ENCODE measurements around the gene CZIB. TPM values are rescaled to one million over a fixed set of nuclear protein-coding genes. Genes with fewer than 3 reads are reported as not detected.

CZIB gene
- total and polyA plus RNA-seq, 2 of the 8 experiments (the other 6 are each of a cell fraction or from before 2014, with no cell fraction given): 46.5 to 48.0 TPM

GRCh38 chr1:53206735-53207379 is 13.6 kb downstream of the CZIB start:
- Histone ChIP-seq H2BK5ac (ENCODE audit: low read depth, low read length) (no peak overlapping the region), H4K20me1 (replicated peaks in 1 of 2; ENCODE audit: control insufficient read depth in 1 of 2, insufficient read depth in 2 of 2, low read length in 2 of 2) (peaks cover 0 to 5% of the 10 kb centered on the region in 2 experiments), H3K23ac (ENCODE audit: insufficient read length) (no peak overlapping the region), H3K36me3 (ENCODE audit: control insufficient read depth in 2 of 4, insufficient read depth in 4 of 4, low read length in 3 of 4) (peaks cover 5 to 90% (median 46%) of the 10 kb centered on the region in 4 experiments; a peak in 6 of 8 replicates), H2BK12ac (ENCODE audit: low read depth, low read length) (no peak overlapping the region), H3K27ac (ENCODE audit: low read depth, low read length) (no peak overlapping the region), H3K9ac (replicated peaks in 1 of 4; ENCODE audit: extremely low read depth in 1 of 4, low read depth in 3 of 4, low read length in 3 of 4) (no peak overlapping the region), H3K18ac (ENCODE audit: extremely low read depth, low read length) (no peak overlapping the region), H4K5ac (ENCODE audit: insufficient read length, low read depth, low read length) (no peak overlapping the region), H3K79me2 (ENCODE audit: control insufficient read depth in 1 of 2, insufficient read depth in 2 of 2, low read length in 2 of 2) (no peaks in the 10 kb centered on the region), H3K27me3 (replicated peaks in 1 of 4; ENCODE audit: control insufficient read depth in 3 of 4, extremely low read depth in 1 of 4, insufficient read depth in 3 of 4, low read length in 3 of 4) (no peaks in the 10 kb centered on the region), H3K4me3 (ENCODE audit: extremely low read depth in 1 of 4, insufficient read depth in 2 of 4, low read depth in 3 of 4, low read length in 4 of 4) (no peak overlapping the region), H2AFZ (ENCODE audit: low read length) (no peak overlapping the region), H3K9me3 (ENCODE audit: insufficient read depth in 2 of 2, low read depth in 1 of 2, low read length in 1 of 2) (peaks cover 19 to 26% of the 10 kb centered on the region in 2 experiments), H3K4ac (replicated peaks; ENCODE audit: insufficient read length, low read depth, low read length) (no peak overlapping the region), H2AK5ac (ENCODE audit: low read depth, low read length) (no peak overlapping the region), H3K4me1 (replicated peaks in 1 of 4; ENCODE audit: control insufficient read depth in 3 of 4, insufficient read depth in 4 of 4, low read length in 3 of 4) (no peaks in the 10 kb centered on the region), H2BK120ac (replicated peaks; ENCODE audit: low read depth, low read length) (no peak overlapping the region), H4K8ac (ENCODE audit: extremely low read depth, insufficient read depth, low read length) (no peak overlapping the region), H2BK20ac (ENCODE audit: low read length) (no peak overlapping the region), H4K91ac (replicated peaks; ENCODE audit: insufficient read length, low read length) (no peak overlapping the region), H3K79me1 (ENCODE audit: low read depth, low read length) (peaks cover 2% of the 10 kb centered on the region; the same call in 1 of the 2 replicates), H3K56ac (replicated peaks; ENCODE audit: insufficient read length, low read depth, low read length) (no peak overlapping the region), H3K4me2 (ENCODE audit: insufficient read depth in 1 of 2, low read depth in 2 of 2, low read length in 2 of 2) (no peak overlapping the region), H3K14ac (ENCODE audit: insufficient read length) (no peak overlapping the region), H3K23me2 (ENCODE audit: low read depth, low read length) (no peaks in the 10 kb centered on the region), H2BK15ac (ENCODE audit: low read length) (no peak overlapping the region)
- DNase-seq (ENCODE audit: low read depth in 1 of 2, low spot score in 2 of 2) (no peak), FAIRE-seq (no peak)
- ChIA-PET CTCF (ENCODE audit: partially characterized antibody) (no interaction called here), POLR2A (ENCODE audit: partially characterized antibody) (interaction anchor here (0.7 to 2.1 kb wide), 2 partner anchors 9 to 11 kb away, joined by 3 to 6 read pairs; no protein-coding TSS in a partner anchor)
- WGBS, 2 experiments (ENCODE audit: extremely low coverage in 1 of 2, insufficient coverage in 1 of 2, insufficient read length in 1 of 2, insufficient replicate concordance in 2 of 2, low coverage in 1 of 2, low lambda C conversion rate in 2 of 2, missing lambda C conversion rate in 1 of 2): 93% methylated on average over 1 of the region's 1 CpG; no CpG with 5 or more reads in 1 of the 2 experiments
